ENCODE measurements around the gene UBE2D2. TPM values are rescaled to one million over a fixed set of nuclear protein-coding genes. Genes with fewer than 3 reads are reported as not detected.

Gene UBE2D2
- total RNA-seq, 1 donor from 2014 or later: 152 TPM

DNA sequence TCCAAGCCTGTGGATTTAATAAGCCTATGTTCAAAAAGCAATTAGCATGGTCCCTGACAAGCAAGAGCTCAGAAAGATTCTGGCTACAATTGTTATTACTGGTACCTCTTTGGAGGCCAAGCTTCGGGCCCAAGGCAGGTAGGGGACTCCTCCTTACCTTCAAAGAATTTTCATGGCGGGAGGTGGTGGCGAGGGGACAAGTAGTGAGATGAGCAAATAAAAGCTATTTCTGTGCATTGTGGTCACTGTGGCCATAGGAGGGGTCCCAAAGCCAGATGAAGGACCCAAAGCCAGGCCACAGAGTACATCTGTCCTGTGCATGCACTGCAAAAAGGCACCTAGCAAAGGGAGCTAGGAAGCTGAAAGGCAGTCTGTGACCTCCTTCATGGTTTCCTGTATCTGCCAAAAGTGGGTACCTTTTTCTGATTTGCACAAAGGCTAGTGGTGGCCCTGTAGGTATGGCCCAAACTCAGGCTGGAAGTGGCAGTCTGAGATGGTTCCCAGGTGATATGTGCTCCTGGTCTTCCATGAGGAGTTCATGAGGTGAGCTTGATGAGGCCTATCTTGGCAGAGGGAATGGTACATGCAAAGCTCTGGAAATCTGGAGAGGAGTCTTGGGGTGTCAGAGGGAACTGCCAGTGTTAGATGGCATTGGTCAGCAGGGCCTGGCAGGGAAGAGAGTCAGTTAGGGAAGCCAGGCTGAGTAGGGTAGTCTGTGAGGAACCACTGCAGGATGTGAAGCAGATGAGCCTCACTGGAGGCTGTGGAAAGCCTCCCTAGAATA is 83.7 kb downstream of the UBE2D2 start:
- Mint-ChIP-seq H3K4me3 (no peak overlapping the region), H3K27ac (peak overlapping the region; percentile 9), H3K27me3 (no peaks in the 10 kb centered on the region), H3K9me3 (no peaks in the 10 kb centered on the region), H3K36me3 (ENCODE audit: low read depth) (peaks cover 6% of the 10 kb centered on the region), H3K4me1 (peaks cover 68% of the 10 kb centered on the region)
- ChIA-PET POLR2A (interaction anchor here (1.0 to 11.7 kb wide), 4 partner anchors 9 to 45 kb away, joined by 4 to 772 read pairs (median 6); no protein-coding TSS in a partner anchor), CTCF (interaction anchor here (1.4 to 2.3 kb wide), 2 partner anchors 10 to 121 kb away, joined by 6 to 7 read pairs; no protein-coding TSS in a partner anchor)
- intact Hi-C loops (cut with micrococcal nuclease): no loop called here
- TF ChIP-seq, protein P1, sequence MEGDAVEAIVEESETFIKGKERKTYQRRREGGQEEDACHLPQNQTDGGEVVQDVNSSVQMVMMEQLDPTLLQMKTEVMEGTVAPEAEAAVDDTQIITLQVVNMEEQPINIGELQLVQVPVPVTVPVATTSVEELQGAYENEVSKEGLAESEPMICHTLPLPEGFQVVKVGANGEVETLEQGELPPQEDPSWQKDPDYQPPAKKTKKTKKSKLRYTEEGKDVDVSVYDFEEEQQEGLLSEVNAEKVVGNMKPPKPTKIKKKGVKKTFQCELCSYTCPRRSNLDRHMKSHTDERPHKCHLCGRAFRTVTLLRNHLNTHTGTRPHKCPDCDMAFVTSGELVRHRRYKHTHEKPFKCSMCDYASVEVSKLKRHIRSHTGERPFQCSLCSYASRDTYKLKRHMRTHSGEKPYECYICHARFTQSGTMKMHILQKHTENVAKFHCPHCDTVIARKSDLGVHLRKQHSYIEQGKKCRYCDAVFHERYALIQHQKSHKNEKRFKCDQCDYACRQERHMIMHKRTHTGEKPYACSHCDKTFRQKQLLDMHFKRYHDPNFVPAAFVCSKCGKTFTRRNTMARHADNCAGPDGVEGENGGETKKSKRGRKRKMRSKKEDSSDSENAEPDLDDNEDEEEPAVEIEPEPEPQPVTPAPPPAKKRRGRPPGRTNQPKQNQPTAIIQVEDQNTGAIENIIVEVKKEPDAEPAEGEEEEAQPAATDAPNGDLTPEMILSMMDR (IDR thresholded peaks at IDR 0.05): no peak
- peak; percentile 12 for DNase-seq
- no peak for ATAC-seq (ENCODE audit: low read depth)

DNA sequence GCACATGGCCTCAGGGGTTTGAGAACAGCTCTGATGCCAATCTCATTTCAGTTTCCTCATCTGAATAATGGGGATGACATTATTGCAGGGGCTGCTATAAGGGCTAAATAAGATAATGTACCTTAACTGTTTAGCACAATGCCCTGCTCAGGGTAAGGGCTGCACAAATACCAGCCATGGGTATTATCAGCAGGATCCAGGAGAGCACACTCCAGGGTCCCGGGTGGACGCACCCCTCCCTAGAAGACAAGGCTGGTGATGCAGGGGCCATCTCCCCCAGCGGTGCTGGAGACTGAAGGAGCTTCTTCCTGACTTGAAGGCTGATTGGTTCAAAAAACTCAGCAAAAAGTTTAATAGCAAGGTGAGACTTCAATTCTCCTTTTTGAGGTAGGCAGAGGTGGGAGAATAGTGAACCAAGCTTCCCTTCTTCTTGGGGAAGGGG is 84.3 kb downstream of the UBE2D2 start:
- H3K4me3 Mint-ChIP-seq: no peak overlapping the region
- peaks cover 63% of the 10 kb centered on the region for H3K4me1 Mint-ChIP-seq
- ChIA-PET POLR2A (interaction anchor here (0.5 to 11.7 kb wide), 5 partner anchors 9 to 50 kb away, joined by 3 to 772 read pairs (median 4); no protein-coding TSS in a partner anchor), CTCF (interaction anchor here (2.3 kb wide), 1 partner anchor 11 kb away, joined by 7 read pairs; no protein-coding TSS in a partner anchor)
- intact Hi-C loops (cut with micrococcal nuclease): no loop called here
- no peaks in the 10 kb centered on the region for H3K27me3 Mint-ChIP-seq
- no peaks in the 10 kb centered on the region for H3K9me3 Mint-ChIP-seq
- no peak overlapping the region for H3K27ac Mint-ChIP-seq
- peaks cover 7% of the 10 kb centered on the region for H3K36me3 Mint-ChIP-seq (ENCODE audit: low read depth)
- TF ChIP-seq, protein P1 (IDR thresholded peaks at IDR 0.05): no peak
- no peak for ATAC-seq (ENCODE audit: low read depth)
- peak; percentile 7 for DNase-seq

GRCh38 chr5:139646111-139646510 is 85.0 kb downstream of the UBE2D2 start:
- Mint-ChIP-seq H3K4me1 (peaks cover 65% of the 10 kb centered on the region), H3K27ac (peak overlapping the region; percentile 46), H3K9me3 (no peaks in the 10 kb centered on the region), H3K27me3 (no peaks in the 10 kb centered on the region), H3K4me3 (no peak overlapping the region), H3K36me3 (ENCODE audit: low read depth) (peaks cover 9% of the 10 kb centered on the region)
- ATAC-seq (ENCODE audit: low read depth) (no peak), DNase-seq (peak; percentile 12)
- CTCF ChIA-PET: no interaction called here
- POLR2A ChIA-PET: interaction anchor here (0.5 to 11.7 kb wide), 3 partner anchors 10 to 51 kb away, joined by 3 to 772 read pairs (median 5); no protein-coding TSS in a partner anchor
- intact Hi-C loops (cut with micrococcal nuclease): no loop called here
- TF ChIP-seq, protein P1 (IDR thresholded peaks at IDR 0.05): no peak

DNA sequence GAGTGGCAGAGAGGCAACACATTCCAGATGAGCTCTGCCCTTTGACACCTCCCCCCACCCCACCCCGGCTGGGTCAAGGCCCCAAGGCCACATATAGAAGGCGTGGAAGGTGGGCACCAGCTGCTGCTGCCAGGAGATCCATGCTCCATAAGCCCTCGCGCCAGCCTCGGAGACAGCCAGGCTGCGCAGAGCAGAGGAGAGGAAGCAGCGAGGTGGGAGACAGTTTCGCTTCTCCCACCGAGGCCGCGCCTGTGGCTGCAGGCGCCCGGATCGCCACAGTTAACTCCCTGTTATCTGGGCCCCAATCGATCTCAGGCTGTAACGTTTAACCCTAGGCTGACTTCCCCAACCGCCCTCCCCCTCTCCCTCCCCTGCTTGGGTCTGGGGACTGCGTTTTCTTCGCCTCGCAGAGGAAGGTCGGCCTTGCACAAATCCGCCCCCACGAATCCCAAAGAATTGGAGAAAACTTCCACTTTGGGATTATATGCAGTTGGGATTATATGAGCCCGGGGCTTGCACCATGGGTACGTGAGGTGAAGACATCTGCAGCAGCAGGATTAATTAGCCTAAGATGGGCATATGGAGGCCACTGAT is 85.9 kb downstream of the UBE2D2 start:
- no peak for ATAC-seq (ENCODE audit: low read depth)
- peak overlapping the region; percentile 74 for H3K27ac Mint-ChIP-seq
- peaks cover 11% of the 10 kb centered on the region for H3K36me3 Mint-ChIP-seq (ENCODE audit: low read depth)
- peak; percentile 19 for DNase-seq
- POLR2A ChIA-PET: interaction anchor here (1.2 to 16.5 kb wide), 8 partner anchors 11 to 103 kb away, joined by 3 to 772 read pairs (median 10); no protein-coding TSS in a partner anchor
- CTCF ChIA-PET: interaction anchor here (1.8 to 9.8 kb wide), 2 partner anchors 12 to 43 kb away, joined by 18 to 169 read pairs; no protein-coding TSS in a partner anchor
- H3K9me3 Mint-ChIP-seq: no peaks in the 10 kb centered on the region
- H3K4me3 Mint-ChIP-seq: peak overlapping the region; percentile 81
- no peaks in the 10 kb centered on the region for H3K27me3 Mint-ChIP-seq
- TF ChIP-seq, protein P1 (IDR thresholded peaks at IDR 0.05): no peak
- intact Hi-C loops (cut with micrococcal nuclease): no loop called here
- H3K4me1 Mint-ChIP-seq: peaks cover 66% of the 10 kb centered on the region

Data from activated B cell treated with CpG ODN at 0.5 μM for 24 hours (primary cell).